AG04449 (cell line): ENCODE measurements around the gene USP12.

Experiments
- CTCF ChIA-PET: fragments of 350-600 bp; formaldehyde crosslinking; extraction: SDS; loops from one replicate; lab custom pipeline; 2021; ENCODE audit warnings: antibody characterized with exemption; lab: Yijun Ruan, JAX
- POLR2A ChIA-PET: fragments of 400-600, 350-600 bp; formaldehyde crosslinking; extraction: SDS; loops from one replicate; lab custom pipeline; 2020; ENCODE audit warnings: antibody characterized with exemption, inconsistent platforms; lab: Yijun Ruan, JAX
- DNase-seq: peaks from one replicate; pipeline ENCODE4 v3.0.0-alpha.2; 2010; ENCODE audit warnings: low read depth, low spot score
- H3K4me3 ChIP-seq: 2 replicates; pipeline ENCODE4 v1.5.1; 2011; ENCODE audit warnings: low read depth, mild to moderate bottlenecking, control low read depth, low read length
- CTCF ChIP-seq: IDR thresholded peaks from one replicate; pipeline ENCODE4 v1.5.1; 2011; ENCODE audit warnings: mild to moderate bottlenecking, moderate library complexity, low read length, control low read depth, inconsistent platforms; ENCODE audit not compliant: insufficient read depth; ENCODE audit errors: missing control alignments

Gene USP12

DNA sequence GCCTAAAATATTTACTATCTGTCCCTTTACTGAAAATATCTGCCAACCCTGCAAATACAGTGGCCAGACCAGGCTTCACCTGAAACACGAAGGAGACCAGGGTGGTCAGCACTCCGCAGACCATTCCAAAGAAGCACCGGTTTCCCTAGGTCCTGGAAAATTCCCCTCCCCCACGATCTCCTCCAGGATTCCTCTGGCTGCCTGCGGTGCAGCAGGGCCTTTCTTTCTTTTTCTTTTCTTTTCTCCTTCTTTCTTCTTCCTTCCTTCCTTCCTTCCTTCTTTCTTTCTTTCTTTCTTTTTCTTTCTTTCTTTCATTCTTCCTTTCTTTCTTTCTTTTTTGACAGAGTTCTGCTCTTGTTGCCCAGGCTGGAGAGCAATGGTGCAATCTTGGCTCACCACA, 152.7 kb downstream of the USP12 start:
- POLR2A ChIA-PET: no interaction called here

GRCh38 chr13:27018344-27018861, 153.2 kb downstream of the USP12 start:
- ChIA-PET CTCF (no interaction called here), POLR2A (no interaction called here)
- no peak overlapping the region for H3K4me3 ChIP-seq
- no peak for TF ChIP-seq CTCF
- DNase-seq: no peak

More for the DNA sequence above, 152.7 kb downstream of the USP12 start:
- H3K4me3 ChIP-seq: no peak overlapping the region
- no peak for TF ChIP-seq CTCF
- CTCF ChIA-PET: no interaction called here
- DNase-seq: no peak

DNA sequence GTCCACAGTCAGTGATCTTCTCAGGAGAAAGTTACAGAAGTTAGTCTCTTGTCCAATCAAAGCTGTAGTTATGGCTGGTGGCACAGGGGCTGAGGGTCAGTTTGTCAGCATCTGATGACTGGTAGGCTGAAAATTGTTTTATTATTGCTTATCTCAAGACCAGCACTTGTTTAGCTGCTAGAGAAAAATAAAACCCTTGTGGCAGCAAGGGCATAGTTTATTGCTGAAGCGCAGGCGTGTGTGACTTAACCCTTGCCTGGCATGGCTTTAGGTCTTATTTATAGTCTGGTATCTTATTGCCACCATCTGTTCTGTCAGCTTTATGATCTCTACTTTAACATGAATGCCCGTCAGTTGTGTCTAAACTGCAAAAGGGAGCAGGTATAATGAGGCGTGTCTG, 154.7 kb downstream of the USP12 start:
- no peak for DNase-seq
- no peak for TF ChIP-seq CTCF
- H3K4me3 ChIP-seq: no peak overlapping the region
- CTCF ChIA-PET: interaction anchor here (1.2 kb wide), 1 partner anchor 10 kb away, joined by 3 read pairs; no protein-coding TSS in a partner anchor
- POLR2A ChIA-PET: no interaction called here
